HL-60 (cell line): Measurements from ENCODE around the gene ABO.

Source experiments
- DNase-seq, 2 experiments: peaks; one replicate each; pipeline ENCODE4 v3.0.0-alpha.2; 2010 to 2020; ENCODE audit warnings: low read depth in 1 of 2, low spot score in 1 of 2
- H3K27ac ChIP-seq: fragments of 250-450 bp; sonication (Bioruptor Pico); replicated peaks from 2 replicates; pipeline ENCODE4 v1.5.1; 2020; ENCODE audit warnings: mild to moderate bottlenecking, moderate library complexity
- H3K27me3 ChIP-seq: fragments of 250-450 bp; sonication (Bioruptor Pico); 2 replicates; pipeline ENCODE4 v1.5.1; 2021; ENCODE audit warnings: mild to moderate bottlenecking, moderate library complexity; ENCODE audit not compliant: insufficient read depth, poor library complexity, severe bottlenecking
- H3K4me3 ChIP-seq: replicated peaks from 2 replicates; pipeline ENCODE4 v1.5.1; 2011; ENCODE audit warnings: mild to moderate bottlenecking, control low read depth, low read length; ENCODE audit not compliant: insufficient read depth
- CTCF ChIP-seq: IDR thresholded peaks from one replicate; pipeline ENCODE4 v1.5.1; 2011; ENCODE audit warnings: low read length, control low read depth, inconsistent platforms; ENCODE audit not compliant: insufficient read depth
- GABPA ChIP-seq: IDR thresholded peaks from 2 replicates; pipeline ENCODE4 v1.6.1; 2012; ENCODE audit warnings: low read depth
- POLR2AphosphoS5 ChIP-seq: IDR thresholded peaks from 2 replicates; pipeline ENCODE4 v1.6.1; 2012; ENCODE audit warnings: low read depth
- REST ChIP-seq: IDR thresholded peaks from 2 replicates; pipeline ENCODE4 v1.6.1; 2012; ENCODE audit warnings: low read depth; ENCODE audit not compliant: insufficient replicate concordance
- SPI1 ChIP-seq: IDR thresholded peaks from 2 replicates; pipeline ENCODE4 v1.6.1; 2012; ENCODE audit warnings: low read depth, mild to moderate bottlenecking, borderline replicate concordance

Gene ABO

GRCh38 chr9:133264235-133264764 is 10.7 kb downstream of the ABO start:
- Histone ChIP-seq H3K27me3 (peaks cover 9% of the 10 kb centered on the region), H3K4me3 (no peak overlapping the region), H3K27ac (no peak overlapping the region)
- DNase-seq = no peak
- TF ChIP-seq REST = no peak
- TF ChIP-seq POLR2AphosphoS5 = no peak
- no peak for TF ChIP-seq GABPA
- no peak for TF ChIP-seq SPI1
- TF ChIP-seq CTCF = no peak

GRCh38 chr9:133263557-133263956 is 11.4 kb downstream of the ABO start:
- Histone ChIP-seq H3K4me3 (no peak overlapping the region), H3K27me3 (peaks cover 9% of the 10 kb centered on the region), H3K27ac (no peak overlapping the region)
- no peak for DNase-seq
- TF ChIP-seq POLR2AphosphoS5 (no peak), CTCF (no peak), REST (no peak), GABPA (no peak), SPI1 (no peak)

GRCh38 chr9:133262226-133262625 is 12.8 kb downstream of the ABO start:
- H3K27ac ChIP-seq = no peak overlapping the region
- H3K27me3 ChIP-seq = peaks cover 2% of the 10 kb centered on the region
- DNase-seq = no peak
- TF ChIP-seq CTCF = no peak
- H3K4me3 ChIP-seq = no peak overlapping the region

GRCh38 chr9:133261753-133262120 is 13.3 kb downstream of the ABO start:
- H3K27me3 ChIP-seq = peaks cover 2% of the 10 kb centered on the region
- no peak for TF ChIP-seq REST
- TF ChIP-seq SPI1 = no peak
- TF ChIP-seq GABPA = no peak
- H3K27ac ChIP-seq = no peak overlapping the region
- DNase-seq = no peak
- no peak overlapping the region for H3K4me3 ChIP-seq
